Measurements from ENCODE around the gene SLC6A18. TPM values are rescaled to one million over a fixed set of nuclear protein-coding genes. Genes with fewer than 3 reads are reported as not detected.
"Not testable (repeated sequence)": the region's sequence is repeated elsewhere in the genome, so short reads cannot be mapped to it uniquely, and the experiment has no call there.

The SLC6A18 gene
- total and polyA plus RNA-seq, 3 experiments from 2014 or later = not detected

GRCh38 chr5:1226839-1227581, 1.8 kb downstream of the SLC6A18 start:
- POLR2A ChIA-PET = no interaction called here

GRCh38 chr5:1227667-1228066, 2.5 kb downstream of the SLC6A18 start:
- Mint-ChIP-seq H3K27me3 (peaks cover 6 to 22% of the 10 kb centered on the region in 2 donors), H3K4me3 (no peak overlapping the region), H3K9me3 (no peaks in the 10 kb centered on the region), H3K36me3 (no peaks in the 10 kb centered on the region), H3K4me1 (peaks cover 0 to 4% (median 0%) of the 10 kb centered on the region in 3 donors), H3K27ac (no peak overlapping the region)
- ChIA-PET POLR2A (no interaction called here), CTCF (no interaction called here)
- Histone ChIP-seq H3K9me3 (ENCODE audit: low read length) (no peaks in the 10 kb centered on the region), H3K27me3 (ENCODE audit: insufficient read depth, low read length, poor library complexity, severe bottlenecking) (peaks cover 4% of the 10 kb centered on the region), H3K4me3 (ENCODE audit: low read length) (no peak overlapping the region), H3K4me1 (ENCODE audit: insufficient read depth, low read length) (no peaks in the 10 kb centered on the region), H3K36me3 (ENCODE audit: insufficient read depth, low read length) (no peaks in the 10 kb centered on the region), H3K27ac (ENCODE audit: low read depth, low read length) (no peak overlapping the region)
- no peak for DNase-seq

More at GRCh38 chr5:1226839-1227581, 1.8 kb downstream of the SLC6A18 start:
- Mint-ChIP-seq H3K9me3 (no peaks in the 10 kb centered on the region), H3K36me3 (no peaks in the 10 kb centered on the region), H3K4me3 (no peak overlapping the region), H3K4me1 (peaks cover 0 to 4% (median 0%) of the 10 kb centered on the region in 3 donors), H3K27me3 (peaks cover 6 to 22% of the 10 kb centered on the region in 2 donors), H3K27ac (no peak overlapping the region)
- no peaks in the 10 kb centered on the region for H3K9me3 ChIP-seq (ENCODE audit: low read length)
- DNase-seq = no peak
- no peak overlapping the region for H3K4me3 ChIP-seq (ENCODE audit: low read length)
- H3K4me1 ChIP-seq (ENCODE audit: insufficient read depth, low read length) = no peaks in the 10 kb centered on the region
- H3K27ac ChIP-seq (ENCODE audit: low read depth, low read length) = no peak overlapping the region
- CTCF ChIA-PET = no interaction called here
- no peaks in the 10 kb centered on the region for H3K36me3 ChIP-seq (ENCODE audit: insufficient read depth, low read length)
- H3K27me3 ChIP-seq (ENCODE audit: insufficient read depth, low read length, poor library complexity, severe bottlenecking) = peaks cover 4% of the 10 kb centered on the region

GRCh38 chr5:1228120-1228519, 2.9 kb downstream of the SLC6A18 start:
- DNase-seq = no peak
- H3K4me1 Mint-ChIP-seq = peaks cover 0 to 4% (median 0%) of the 10 kb centered on the region in 3 donors
- H3K27me3 ChIP-seq (ENCODE audit: insufficient read depth, low read length, poor library complexity, severe bottlenecking) = peaks cover 4% of the 10 kb centered on the region
- no peaks in the 10 kb centered on the region for H3K9me3 ChIP-seq (ENCODE audit: low read length)
- H3K4me3 ChIP-seq (ENCODE audit: low read length) = no peak overlapping the region
- ChIA-PET POLR2A (no interaction called here), CTCF (no interaction called here)
- H3K9me3 Mint-ChIP-seq = no peaks in the 10 kb centered on the region
- H3K27ac ChIP-seq (ENCODE audit: low read depth, low read length) = no peak overlapping the region
- H3K4me3 Mint-ChIP-seq = no peak overlapping the region
- H3K27me3 Mint-ChIP-seq = peaks cover 6 to 22% of the 10 kb centered on the region in 2 donors
- H3K4me1 ChIP-seq (ENCODE audit: insufficient read depth, low read length) = no peaks in the 10 kb centered on the region
- H3K36me3 ChIP-seq (ENCODE audit: insufficient read depth, low read length) = no peaks in the 10 kb centered on the region
- H3K27ac Mint-ChIP-seq = no peak overlapping the region
- no peaks in the 10 kb centered on the region for H3K36me3 Mint-ChIP-seq

- POLR2A ChIA-PET, H3K4me1 Mint-ChIP-seq: not testable (repeated sequence)
Measured at GRCh38 chr5:1229023-1229422, 3.8 kb downstream of the SLC6A18 start.

GRCh38 chr5:1229822-1230221, 4.6 kb downstream of the SLC6A18 start:
- H3K4me1 ChIP-seq (ENCODE audit: insufficient read depth, low read length) = no peaks in the 10 kb centered on the region
- peaks cover 4% of the 10 kb centered on the region for H3K27me3 ChIP-seq (ENCODE audit: insufficient read depth, low read length, poor library complexity, severe bottlenecking)
- Mint-ChIP-seq H3K4me1 (peaks cover 0 to 4% (median 0%) of the 10 kb centered on the region in 3 donors), H3K27me3 (peaks cover 6 to 22% of the 10 kb centered on the region in 2 donors), H3K9me3 (peaks cover 0 to 2% (median 0%) of the 10 kb centered on the region in 5 donors), H3K4me3 (no peak overlapping the region), H3K27ac (no peak overlapping the region), H3K36me3 (no peaks in the 10 kb centered on the region)
- ChIA-PET CTCF (no interaction called here), POLR2A (no interaction called here)
- no peak overlapping the region for H3K4me3 ChIP-seq (ENCODE audit: low read length)
- H3K27ac ChIP-seq (ENCODE audit: low read depth, low read length) = no peak overlapping the region
- DNase-seq = no peak
- H3K36me3 ChIP-seq (ENCODE audit: insufficient read depth, low read length) = no peaks in the 10 kb centered on the region
- no peaks in the 10 kb centered on the region for H3K9me3 ChIP-seq (ENCODE audit: low read length)

More at GRCh38 chr5:1229023-1229422, 3.8 kb downstream of the SLC6A18 start:
- peak overlapping the region in 1 of 8 donors; percentile 57 for H3K27ac Mint-ChIP-seq
- H3K9me3 Mint-ChIP-seq; H3K4me3 ChIP-seq (ENCODE audit: low read length); H3K27ac ChIP-seq (ENCODE audit: low read depth, low read length); H3K4me1 ChIP-seq (ENCODE audit: insufficient read depth, low read length); CTCF ChIA-PET; H3K36me3 ChIP-seq (ENCODE audit: insufficient read depth, low read length); H3K36me3 Mint-ChIP-seq; H3K27me3 ChIP-seq (ENCODE audit: insufficient read depth, low read length, poor library complexity, severe bottlenecking); H3K9me3 ChIP-seq (ENCODE audit: low read length); DNase-seq: not testable (repeated sequence)
- H3K27me3 Mint-ChIP-seq = peaks cover 6 to 22% of the 10 kb centered on the region in 2 donors
- H3K4me3 Mint-ChIP-seq = peak overlapping the region in 1 of 7 donors; percentile 16

GRCh38 chr5:1230551-1230950, 5.4 kb downstream of the SLC6A18 start:
- Mint-ChIP-seq H3K4me3 (no peak overlapping the region), H3K27ac (no peak overlapping the region), H3K27me3 (peaks cover 8 to 22% of the 10 kb centered on the region in 2 donors), H3K36me3 (peaks cover 0 to 1% (median 0%) of the 10 kb centered on the region in 3 donors), H3K9me3 (peaks cover 0 to 3% (median under 1%) of the 10 kb centered on the region in 5 donors), H3K4me1 (peaks cover 0 to 4% (median 0%) of the 10 kb centered on the region in 3 donors)
- Histone ChIP-seq H3K9me3 (ENCODE audit: low read length) (no peaks in the 10 kb centered on the region), H3K36me3 (ENCODE audit: insufficient read depth, low read length) (no peaks in the 10 kb centered on the region), H3K27me3 (ENCODE audit: insufficient read depth, low read length, poor library complexity, severe bottlenecking) (peaks cover 4% of the 10 kb centered on the region), H3K4me1 (ENCODE audit: insufficient read depth, low read length) (no peaks in the 10 kb centered on the region), H3K27ac (ENCODE audit: low read depth, low read length) (no peak overlapping the region), H3K4me3 (ENCODE audit: low read length) (no peak overlapping the region)
- no peak for DNase-seq
- ChIA-PET CTCF (no interaction called here), POLR2A (no interaction called here)

- ChIA-PET CTCF (no interaction called here), POLR2A (no interaction called here)
- Histone ChIP-seq H3K4me1 (ENCODE audit: insufficient read depth, low read length) (no peaks in the 10 kb centered on the region), H3K27me3 (ENCODE audit: insufficient read depth, low read length, poor library complexity, severe bottlenecking) (peaks cover 4% of the 10 kb centered on the region), H3K27ac (ENCODE audit: low read depth, low read length) (no peak overlapping the region), H3K9me3 (ENCODE audit: low read length) (no peaks in the 10 kb centered on the region), H3K4me3 (ENCODE audit: low read length) (no peak overlapping the region), H3K36me3 (ENCODE audit: insufficient read depth, low read length) (no peaks in the 10 kb centered on the region)
- peaks cover 5 to 10% (median 8%) of the 10 kb centered on the region in 5 donors for H3K9me3 Mint-ChIP-seq
- H3K36me3 Mint-ChIP-seq = peaks cover 0 to 8% (median 0%) of the 10 kb centered on the region in 3 donors
- H3K4me1 Mint-ChIP-seq = peaks cover 0 to 4% (median 0%) of the 10 kb centered on the region in 3 donors
- H3K27me3 Mint-ChIP-seq = peaks cover 9 to 22% of the 10 kb centered on the region in 2 donors
- no peak overlapping the region for H3K4me3 Mint-ChIP-seq
- no peak for DNase-seq
- no peak overlapping the region for H3K27ac Mint-ChIP-seq
Measured at GRCh38 chr5:1231354-1231905, 6.2 kb downstream of the SLC6A18 start.

GRCh38 chr5:1232780-1233179, 7.6 kb downstream of the SLC6A18 start:
- Histone ChIP-seq H3K27me3 (ENCODE audit: insufficient read depth, low read length, poor library complexity, severe bottlenecking) (peaks cover 4% of the 10 kb centered on the region), H3K4me1 (ENCODE audit: insufficient read depth, low read length) (no peaks in the 10 kb centered on the region), H3K9me3 (ENCODE audit: low read length) (no peaks in the 10 kb centered on the region), H3K36me3 (ENCODE audit: insufficient read depth, low read length) (no peaks in the 10 kb centered on the region), H3K27ac (ENCODE audit: low read depth, low read length) (no peak overlapping the region), H3K4me3 (ENCODE audit: low read length) (no peak overlapping the region)
- H3K27me3 Mint-ChIP-seq = peaks cover 9 to 15% of the 10 kb centered on the region in 2 donors
- peaks cover 0 to 8% (median 0%) of the 10 kb centered on the region in 3 donors for H3K36me3 Mint-ChIP-seq
- no peak overlapping the region for H3K27ac Mint-ChIP-seq
- ChIA-PET CTCF (no interaction called here), POLR2A (no interaction called here)
- peaks cover 0 to 4% (median 0%) of the 10 kb centered on the region in 3 donors for H3K4me1 Mint-ChIP-seq
- no peak overlapping the region for H3K4me3 Mint-ChIP-seq
- peaks cover 6 to 12% (median 9%) of the 10 kb centered on the region in 5 donors for H3K9me3 Mint-ChIP-seq
- DNase-seq = no peak

All from CD8-positive, alpha-beta memory T cell (primary cell).